Endometrial microvascular endothelial cells (primary cell): Measurements from ENCODE around the gene HLA-DOA. TPM values are rescaled to one million over a fixed set of nuclear protein-coding genes. Genes with fewer than 3 reads are reported as not detected.

Experiments used
- in situ Hi-C: cut with HindIII; loops from 2 replicates; pipeline ENCODE4 v1.10.0; 2017; ENCODE audit warnings: low sequenced_read_pairs, low pct_unique_long_range_greater_than_20kb; ENCODE audit errors: inconsistent ontology term
- total RNA-seq: library from RNA; depleted of rRNA; stranded (reverse); fragments of >200 nt; gene quantifications from one replicate; pipeline ENCODE4 v1.2.3, GENCODE V29; 2015; ENCODE audit errors: inconsistent ontology term

Gene HLA-DOA
- total RNA-seq, 1 donor from 2014 or later: not detected

DNA sequence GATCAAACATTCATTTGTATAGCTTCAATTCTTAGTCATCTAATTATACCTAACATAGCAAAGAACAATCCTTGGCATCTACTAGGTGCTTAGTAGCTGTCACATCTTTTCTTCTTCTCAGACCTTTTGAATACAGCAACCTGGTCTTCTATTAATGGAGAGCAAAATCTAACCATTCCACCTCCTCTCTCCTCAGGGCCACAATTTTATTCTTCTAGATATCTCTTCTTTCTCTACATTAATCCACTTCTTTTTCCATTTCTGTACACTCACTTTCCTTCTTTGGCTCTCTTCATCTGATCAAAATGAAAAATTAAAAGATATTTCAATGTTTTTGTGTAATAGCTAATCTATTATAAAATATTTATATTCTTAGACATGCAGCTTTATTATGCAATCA, 9.0 kb upstream of the HLA-DOA start:
- in situ Hi-C loops: no loop called here

DNA sequence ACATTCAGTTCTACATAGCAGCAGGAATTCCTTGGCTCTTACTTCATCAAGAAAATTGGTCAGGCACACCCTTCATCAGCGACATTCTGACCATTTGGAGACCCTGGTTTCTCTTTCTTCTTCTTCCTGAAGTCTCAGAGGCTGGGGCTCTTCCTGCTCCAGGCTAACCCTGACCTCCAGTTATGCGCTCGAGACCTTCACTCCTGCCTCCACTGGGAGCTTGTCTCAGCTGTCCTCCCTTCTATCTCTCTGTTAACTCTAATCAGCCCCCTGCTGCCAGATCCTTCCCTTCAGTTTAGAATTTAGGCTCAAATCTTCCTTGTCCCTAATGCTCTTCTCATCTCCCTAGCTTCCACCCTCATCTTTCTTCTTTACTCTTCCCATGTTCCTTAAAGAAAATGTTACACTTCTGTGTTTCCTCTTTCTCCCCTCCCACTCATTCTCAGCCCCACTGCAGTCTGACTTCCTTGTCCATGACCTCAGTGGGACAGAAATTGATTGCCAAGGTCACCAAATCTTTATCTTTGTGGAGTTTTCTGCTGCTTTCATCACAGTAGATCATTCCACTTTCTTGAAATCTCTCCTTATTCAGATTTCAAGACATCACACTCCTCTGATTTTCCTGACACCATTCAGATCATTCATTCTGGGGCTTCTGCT, 8.4 kb upstream of the HLA-DOA start:
- in situ Hi-C loops: no loop called here

DNA sequence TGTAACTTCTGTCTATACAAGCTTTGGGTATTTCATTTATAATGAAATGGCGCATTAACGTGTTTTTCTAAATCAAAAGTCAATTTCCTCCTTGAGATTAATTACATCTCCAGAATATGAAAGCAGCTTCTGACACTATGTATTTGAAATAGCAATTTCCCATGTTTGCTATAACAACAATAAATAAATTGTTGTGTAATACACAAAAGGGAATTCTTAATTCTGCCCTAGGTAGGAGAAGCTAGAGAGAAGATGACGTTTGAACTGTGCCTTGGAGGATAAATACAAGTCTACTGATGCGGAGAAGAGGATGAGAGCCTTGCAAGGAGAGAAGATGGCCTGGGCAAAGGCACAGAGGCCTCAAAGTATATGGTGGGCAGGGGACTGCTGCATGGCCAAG, 7.6 kb upstream of the HLA-DOA start:
- in situ Hi-C loops: no loop called here

DNA sequence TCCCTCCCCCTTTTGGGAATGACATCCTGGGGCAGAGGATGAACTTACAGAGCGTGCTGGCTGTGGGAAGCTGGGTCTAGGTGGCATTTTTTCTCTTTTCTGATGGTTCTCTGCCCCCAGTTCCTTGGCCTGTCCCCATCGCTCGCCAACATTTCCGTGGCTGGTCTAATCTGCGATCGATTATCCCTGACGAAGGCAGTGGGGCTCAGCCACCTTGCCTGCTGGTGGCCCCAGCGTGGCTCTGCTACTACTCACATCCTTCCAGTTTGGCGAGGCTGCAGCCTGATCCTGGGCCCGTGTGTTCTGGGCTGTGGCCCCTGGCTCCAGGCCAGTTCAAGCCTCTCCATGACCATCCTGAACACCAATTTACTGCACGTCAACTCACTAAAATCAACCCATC, 6.4 kb upstream of the HLA-DOA start:
- in situ Hi-C loops: no loop called here

DNA sequence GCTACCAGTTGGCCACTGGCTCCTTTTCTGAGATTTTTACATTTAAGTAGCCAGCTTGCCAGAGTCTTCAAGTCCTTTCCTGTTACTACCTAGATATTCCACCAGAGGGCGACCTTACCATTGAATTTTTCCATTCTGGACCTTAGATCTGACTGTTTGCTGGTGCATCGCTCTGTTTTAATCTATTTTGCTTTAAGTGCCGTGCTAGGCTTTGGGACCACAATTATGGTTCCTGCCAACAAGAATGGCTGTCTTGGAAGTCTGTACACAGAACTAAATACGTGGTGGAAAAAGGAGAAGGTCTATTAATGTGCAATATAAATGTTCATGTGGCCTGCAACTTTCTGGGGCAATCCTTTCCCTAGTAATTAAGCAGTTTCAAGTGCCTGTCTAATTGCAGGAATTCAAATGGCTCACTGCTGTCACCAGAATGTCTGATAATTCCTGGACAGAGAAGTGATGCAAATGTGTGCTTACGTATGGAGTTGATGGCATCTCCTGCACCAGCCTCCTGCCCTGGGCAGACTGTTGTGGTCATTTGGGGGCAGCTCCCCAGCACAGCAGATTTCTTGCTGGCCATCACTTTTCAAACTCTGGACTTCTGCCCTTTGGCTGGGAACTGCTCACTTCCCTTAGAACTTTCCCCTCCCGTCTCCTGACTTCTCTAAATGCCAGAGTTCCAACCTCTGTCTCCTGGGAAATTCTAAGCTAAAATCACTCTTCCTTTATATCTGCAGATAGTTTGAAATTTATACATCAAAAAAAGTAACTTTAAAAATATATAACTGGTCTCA, 5.6 kb upstream of the HLA-DOA start:
- in situ Hi-C loops: no loop called here

DNA sequence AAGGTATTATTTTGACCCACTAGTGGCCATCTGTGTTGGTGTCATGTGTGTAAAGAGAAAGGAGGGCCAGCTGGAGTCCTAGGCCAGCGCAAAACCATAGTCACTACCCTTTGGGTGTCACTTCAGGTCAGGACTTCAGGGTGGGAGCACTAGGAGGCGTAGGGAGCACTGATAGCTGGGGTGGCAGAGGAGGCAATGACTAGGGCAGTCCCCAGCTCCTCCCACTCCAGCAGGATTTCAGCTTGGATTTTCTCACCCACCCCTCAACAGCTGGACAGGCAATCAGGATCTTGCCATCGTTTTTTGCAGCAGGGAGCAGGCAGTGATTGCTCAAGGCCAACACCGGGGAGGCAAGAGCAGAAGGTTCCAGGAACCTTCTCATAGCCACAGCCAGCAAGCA, 4.2 kb upstream of the HLA-DOA start:
- in situ Hi-C loops: no loop called here

DNA sequence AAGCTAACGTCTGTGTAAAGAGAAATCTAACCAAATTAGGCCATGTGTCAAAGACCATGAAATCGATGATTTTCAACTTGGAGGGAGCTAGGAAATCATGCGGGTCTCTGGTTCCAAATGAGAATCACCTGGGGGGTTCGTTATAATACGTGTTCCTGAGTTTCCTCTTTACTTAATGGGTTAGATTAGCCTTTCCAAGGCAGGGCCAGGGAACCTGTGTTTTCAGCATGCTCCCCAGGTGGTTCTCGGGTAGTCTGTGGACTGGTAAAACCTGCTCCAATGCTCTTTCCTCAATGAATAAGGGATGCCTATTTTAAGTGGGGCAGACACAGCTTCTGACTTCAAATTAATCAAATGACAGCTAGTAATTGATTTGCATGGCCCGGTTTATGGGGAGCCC, 965 bp upstream of the HLA-DOA start:
- in situ Hi-C loops: no loop called here

DNA sequence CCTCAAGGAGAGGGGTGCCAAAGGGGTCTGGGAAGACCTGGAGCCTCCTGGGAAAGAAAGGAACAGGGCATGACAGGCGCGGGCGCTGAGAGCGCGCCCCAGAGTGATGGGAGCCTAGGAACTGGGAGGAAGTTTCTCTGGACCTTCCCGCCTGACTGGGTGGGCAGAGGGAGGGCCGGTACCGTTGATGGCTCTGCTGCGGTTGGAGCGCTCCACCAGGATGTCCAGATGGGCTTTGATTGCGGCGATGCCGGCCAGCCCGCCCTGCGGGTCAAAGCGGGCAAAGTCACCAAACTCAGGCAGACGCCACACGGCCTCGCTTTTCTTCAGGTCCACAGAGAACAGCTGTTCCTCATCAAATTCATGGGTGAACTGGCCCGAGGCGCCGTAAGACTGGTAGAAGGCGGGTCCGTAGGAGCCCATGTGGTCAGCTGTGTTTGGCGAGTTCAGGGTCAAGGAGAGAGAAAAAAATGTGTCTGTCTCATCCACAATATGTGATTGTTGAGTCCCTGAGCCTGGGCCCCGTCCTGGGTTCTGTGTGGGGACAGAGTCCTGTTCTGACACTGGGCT, 1.5 kb downstream of the HLA-DOA start:
- in situ Hi-C loops: no loop called here

DNA sequence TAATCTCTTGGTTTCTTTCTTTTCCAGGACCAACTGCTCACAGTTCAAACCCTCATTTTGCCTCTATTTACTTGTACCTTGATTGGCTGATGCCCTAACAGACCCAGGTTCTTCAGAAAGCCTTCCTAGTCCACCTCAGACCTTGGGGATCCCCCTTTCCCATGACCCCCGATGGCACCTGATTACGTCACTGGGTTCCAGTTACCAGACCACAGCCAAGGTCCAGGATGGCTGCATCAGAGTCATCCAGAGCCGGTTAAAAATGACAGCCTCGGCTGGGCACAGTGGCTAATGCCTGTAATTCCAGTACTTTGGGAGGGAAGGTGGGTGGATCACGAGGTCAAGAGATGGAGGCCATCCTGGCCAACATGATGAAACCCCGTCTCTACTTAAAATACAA, 4.5 kb downstream of the HLA-DOA start:
- in situ Hi-C loops: no loop called here

DNA sequence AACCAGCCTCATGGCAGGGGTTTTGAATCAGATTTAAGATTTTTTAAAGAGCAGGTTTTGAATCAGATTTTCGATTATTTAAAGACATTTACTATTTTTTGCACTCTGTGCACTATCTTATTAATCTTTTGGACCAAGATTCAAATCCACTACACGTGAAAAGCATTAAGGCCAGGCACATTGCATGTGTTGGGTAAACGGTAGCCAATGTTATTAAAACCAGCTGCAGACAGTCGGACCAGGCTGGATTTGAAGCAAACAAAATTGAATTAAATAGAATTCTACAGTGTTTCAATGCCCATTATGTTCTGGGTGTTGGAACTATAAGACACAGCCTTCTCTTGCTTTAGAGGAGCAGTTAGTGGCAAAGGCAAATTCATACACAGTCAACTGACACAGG, 7.7 kb downstream of the HLA-DOA start:
- in situ Hi-C loops: no loop called here

DNA sequence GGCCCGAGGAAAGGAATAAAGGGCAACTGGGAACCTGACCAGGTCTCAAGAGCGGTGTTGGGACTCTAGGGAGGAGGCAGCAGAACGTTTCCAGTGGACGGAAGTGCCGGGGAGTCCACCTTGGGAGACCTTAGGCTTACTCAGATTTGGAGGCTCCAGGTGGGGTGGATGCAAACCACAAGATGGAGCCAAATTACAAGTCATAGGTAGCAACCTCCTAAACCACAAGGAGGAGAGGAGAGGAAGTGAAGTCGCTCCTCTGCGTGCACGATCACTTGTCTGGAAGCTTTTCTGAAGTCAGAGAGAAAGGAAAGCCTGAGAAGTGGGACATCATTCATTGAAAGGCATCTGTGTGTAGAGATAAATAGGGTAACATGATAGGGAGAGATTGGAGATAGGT, 9.3 kb downstream of the HLA-DOA start:
- in situ Hi-C loops: no loop called here

DNA sequence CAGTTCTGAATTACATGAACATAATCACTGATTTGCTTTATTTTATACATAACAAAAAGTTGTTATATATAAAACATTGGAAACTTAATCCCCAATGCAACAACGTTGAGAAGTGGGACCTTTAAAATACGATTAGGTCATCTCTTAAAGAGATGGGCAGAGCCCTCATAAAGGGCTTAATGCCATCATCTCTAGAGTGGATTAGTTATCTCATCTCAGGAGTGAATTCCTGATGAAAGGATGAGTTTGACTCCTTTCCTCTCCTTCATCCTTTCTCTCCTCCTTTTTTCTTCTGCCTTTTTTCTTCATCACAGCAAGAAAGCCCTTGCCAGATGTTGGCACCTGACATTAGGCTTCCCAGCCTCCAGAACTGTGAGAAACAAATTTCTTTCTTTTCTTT, 13.9 kb downstream of the HLA-DOA start:
- in situ Hi-C loops: loop anchor here (25.0 kb wide), 1 partner anchor 158 kb away; the partner anchor contains the start of genes PSMB8 and TAP2

DNA sequence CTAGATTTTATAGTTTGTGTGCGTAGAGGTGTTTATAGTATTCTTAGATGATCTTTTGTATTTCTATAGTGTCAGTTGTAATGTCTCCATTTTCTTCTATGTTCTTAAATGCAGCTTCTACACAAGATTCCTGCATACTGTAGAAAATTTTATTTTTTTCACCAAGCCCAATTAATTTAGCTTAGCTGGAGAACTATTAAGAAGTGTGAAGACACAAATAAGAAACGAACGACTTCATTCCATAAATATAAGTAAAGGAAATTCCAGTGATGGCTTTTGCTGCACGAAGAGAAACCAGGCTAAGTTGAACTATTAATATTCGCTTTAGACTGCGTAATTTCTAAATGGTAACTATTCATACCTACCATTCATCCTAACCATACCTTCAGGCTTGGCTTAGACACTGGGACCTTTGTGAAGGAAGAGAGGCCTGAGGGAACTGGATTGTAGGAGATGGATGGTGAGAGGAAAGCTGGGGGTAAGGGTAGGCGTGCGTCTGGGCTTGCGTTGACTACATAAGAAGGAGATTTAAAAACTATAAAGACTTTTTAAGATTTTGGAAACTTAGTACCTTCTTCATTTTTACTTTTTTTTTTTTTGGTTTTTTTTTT, 15.9 kb downstream of the HLA-DOA start:
- in situ Hi-C loops: loop anchor here (25.0 kb wide), 1 partner anchor 156 kb away; the partner anchor contains the start of genes PSMB8 and TAP2

DNA sequence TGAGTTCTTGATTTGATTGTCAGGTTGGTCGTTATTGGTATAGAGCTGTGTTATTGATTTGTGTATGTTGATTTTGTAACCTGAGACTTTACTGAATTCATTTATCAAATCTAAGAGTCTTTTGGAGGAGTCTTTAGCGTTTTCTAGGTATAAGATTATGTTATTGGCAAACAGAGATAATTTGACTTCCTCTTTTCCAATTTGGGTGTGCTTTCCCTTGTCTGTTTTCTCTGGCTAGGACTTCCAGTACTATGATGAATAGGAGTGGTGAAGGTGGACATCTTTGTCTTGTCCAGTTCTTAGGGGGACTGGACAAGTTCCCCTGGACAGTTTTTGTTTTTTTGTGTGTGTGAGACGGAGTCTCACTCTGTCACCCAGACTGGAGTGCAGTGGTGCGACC, 17.4 kb downstream of the HLA-DOA start:
- in situ Hi-C loops: loop anchor here (25.0 kb wide), 1 partner anchor 155 kb away; the partner anchor contains the start of genes PSMB8 and TAP2

DNA sequence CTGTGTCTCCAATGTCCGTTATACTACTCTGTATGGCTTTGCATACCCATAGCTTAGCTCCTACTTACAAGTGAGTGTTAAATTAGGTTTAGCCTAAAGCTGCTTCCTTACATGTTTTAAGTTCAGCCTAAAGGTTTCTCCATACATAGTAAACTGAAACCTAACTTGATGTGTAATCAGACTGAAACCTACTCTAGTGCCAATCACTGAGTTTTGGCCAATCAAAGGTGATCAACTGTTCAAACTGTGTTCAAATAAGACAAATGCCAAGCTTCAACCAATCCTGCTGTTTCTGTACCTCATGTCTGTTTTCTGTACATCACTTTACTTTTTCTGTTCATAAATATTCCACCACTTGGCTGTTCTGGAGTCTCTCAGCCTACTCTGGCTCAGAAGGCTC, 20.0 kb downstream of the HLA-DOA start:
- in situ Hi-C loops: loop anchor here (25.0 kb wide), 1 partner anchor 152 kb away; the partner anchor contains the start of genes PSMB8 and TAP2

DNA sequence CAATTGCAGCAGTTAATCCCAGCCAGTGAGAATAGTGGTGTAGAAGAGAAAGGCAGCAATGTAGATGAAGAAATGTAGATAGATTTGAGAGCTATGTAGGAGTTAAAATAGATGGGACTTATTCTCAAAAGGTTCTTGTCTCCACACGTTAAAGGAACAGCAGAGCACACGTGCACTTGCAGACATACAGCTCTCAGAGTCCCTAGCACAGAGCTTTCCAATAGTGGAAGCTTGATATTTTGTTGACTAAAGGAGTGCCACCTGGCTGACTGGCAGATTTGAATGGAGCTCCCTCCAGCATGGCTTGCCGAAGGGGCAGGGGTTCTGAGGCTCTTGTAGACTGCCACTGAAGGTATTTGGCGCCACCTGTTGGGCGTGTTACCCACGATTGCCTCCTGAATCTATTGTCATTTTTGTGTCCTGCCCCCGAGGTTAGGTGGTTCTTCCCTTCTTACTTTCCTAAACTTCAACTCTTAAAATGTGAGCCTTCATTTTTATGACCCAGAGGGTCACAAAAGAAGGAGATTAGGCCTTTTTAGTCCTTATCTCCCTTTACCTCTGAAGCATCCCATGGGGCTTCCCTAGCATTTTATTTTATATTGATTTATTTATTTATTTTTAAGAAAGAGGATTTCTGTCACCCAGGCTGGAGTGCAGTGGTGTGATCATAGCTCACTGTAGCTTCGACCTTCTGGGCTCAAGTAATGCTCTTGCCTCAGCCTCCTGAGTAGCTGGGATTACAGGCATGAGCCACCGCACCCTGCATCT, 24.6 kb downstream of the HLA-DOA start:
- in situ Hi-C loops: loop anchor here (25.0 kb wide), 1 partner anchor 148 kb away; the partner anchor contains the start of genes PSMB8 and TAP2

DNA sequence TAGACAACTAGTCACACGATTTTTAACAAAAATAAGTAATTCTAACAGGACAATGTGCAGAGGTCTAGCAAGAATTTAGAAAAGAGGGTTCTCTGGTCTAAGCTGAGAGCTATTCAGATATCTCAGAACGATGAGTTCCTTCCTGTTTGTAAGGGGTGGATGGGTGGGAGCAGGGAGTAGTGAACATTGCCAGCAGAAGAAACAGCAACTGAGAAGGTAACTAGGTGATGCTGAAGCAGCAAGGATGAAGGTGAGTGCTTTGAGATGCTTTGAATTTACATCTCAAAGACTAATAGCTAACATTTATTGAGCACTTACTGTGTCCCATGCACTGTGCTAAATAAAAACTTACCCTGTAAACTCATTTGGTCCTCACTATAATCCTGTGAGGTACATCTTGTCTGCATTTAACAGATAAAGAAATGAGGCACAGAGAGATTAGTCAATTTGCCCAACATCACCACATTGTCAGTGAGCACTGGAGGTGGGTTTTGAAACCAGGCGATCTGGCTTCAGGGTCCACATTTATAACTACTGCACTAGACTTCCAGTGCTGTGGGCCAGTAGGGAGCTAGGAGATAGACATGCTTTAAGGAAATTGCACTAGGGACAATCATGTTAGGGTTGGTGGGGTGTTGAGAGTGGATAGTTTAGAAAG, 25.3 kb downstream of the HLA-DOA start:
- in situ Hi-C loops: loop anchor here (25.0 kb wide), 1 partner anchor 147 kb away; the partner anchor contains the start of genes PSMB8 and TAP2

DNA sequence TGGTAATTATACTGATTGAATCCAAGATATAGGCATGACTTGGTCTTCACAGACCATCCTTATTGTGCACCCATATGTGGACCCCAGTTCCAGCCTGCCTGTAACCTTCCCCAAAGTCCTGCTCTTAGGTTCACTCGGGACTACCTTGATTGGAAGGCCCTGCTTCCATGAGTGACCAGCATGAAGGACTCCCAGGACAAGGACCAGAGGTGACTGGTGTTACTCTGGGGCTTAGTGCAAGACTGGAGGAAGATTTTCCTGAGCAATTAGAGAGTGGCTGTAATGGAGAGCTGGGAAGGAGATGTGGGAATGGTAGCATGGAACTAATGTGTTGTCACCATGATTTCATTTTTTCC, 25.9 kb downstream of the HLA-DOA start:
- in situ Hi-C loops: loop anchor here (25.0 kb wide), 1 partner anchor 146 kb away; the partner anchor contains the start of genes PSMB8 and TAP2
